HFFc6 (cell line): ENCODE measurements around the gene PRAMEF1. TPM values are rescaled to one million over a fixed set of nuclear protein-coding genes. Genes with fewer than 3 reads are reported as not detected.

ENCODE experiments used
- DNase-seq: peaks from one replicate; pipeline ENCODE4 v3.0.0-alpha.2; 2018
- H3K27ac Mint-ChIP-seq: 2 replicates; pipeline ENCODE4 v1.8.0; 2020; ENCODE audit warnings: mild to moderate bottlenecking, mixed read lengths
- H3K27me3 Mint-ChIP-seq: 2 replicates; pipeline ENCODE4 v1.8.0; 2021; ENCODE audit warnings: mild to moderate bottlenecking, moderate library complexity, mixed read lengths; ENCODE audit not compliant: insufficient read depth
- H3K36me3 Mint-ChIP-seq: 2 replicates; pipeline ENCODE4 v1.8.0; 2021; ENCODE audit warnings: low read depth, mixed read lengths
- H3K4me1 Mint-ChIP-seq: 2 replicates; pipeline ENCODE4 v1.8.0; 2020; ENCODE audit warnings: low read depth, mixed read lengths
- H3K4me3 Mint-ChIP-seq: 2 replicates; pipeline ENCODE4 v1.8.0; 2020; ENCODE audit warnings: mild to moderate bottlenecking, moderate library complexity, mixed read lengths
- H3K9me3 Mint-ChIP-seq: 2 replicates; pipeline ENCODE4 v1.8.0; 2020; ENCODE audit warnings: mild to moderate bottlenecking, mixed read lengths
- CTCF ChIP-seq: fragments of 200-600 bp; sonication (generic); IDR thresholded peaks from 2 replicates; pipeline ENCODE4 v1.5.0; 2021; ENCODE audit warnings: antibody characterized with exemption, mild to moderate bottlenecking
- total RNA-seq, 6 experiments: library from RNA; stranded (reverse); fragmentation: NEBNext Ultra II Directional; extraction: Animal tissue kit (Norgen Biotek cat#: 25700); gene quantifications; 2 replicates in 1 of 6; 3 replicates in 5 of 6; pipeline ENCODE4 v1.2.3, GENCODE V29; 2021

The PRAMEF1 gene
- total RNA-seq, 6 experiments from 2014 or later: not detected

- Mint-ChIP-seq H3K4me1 (no peaks in the 10 kb centered on the region), H3K27ac (no peak overlapping the region), H3K27me3 (no peaks in the 10 kb centered on the region; the same call in 1 of the 2 replicates), H3K36me3 (no peaks in the 10 kb centered on the region; the same call in 1 of the 2 replicates), H3K9me3 (peaks cover 37% of the 10 kb centered on the region), H3K4me3 (no peak overlapping the region)
- no peak for TF ChIP-seq CTCF
- no peak for DNase-seq
Measured at GRCh38 chr1:12754738-12755137, 36.5 kb upstream of the PRAMEF1 start.

- no peak for TF ChIP-seq CTCF
- H3K27ac Mint-ChIP-seq: no peak overlapping the region
- peaks cover 41% of the 10 kb centered on the region for H3K9me3 Mint-ChIP-seq
- H3K36me3 Mint-ChIP-seq: no peaks in the 10 kb centered on the region; the same call in 1 of the 2 replicates
- H3K4me1 Mint-ChIP-seq: no peaks in the 10 kb centered on the region
- H3K4me3 Mint-ChIP-seq: no peak overlapping the region
- peaks cover 1% of the 10 kb centered on the region for H3K27me3 Mint-ChIP-seq
- DNase-seq: no peak
Measured at GRCh38 chr1:12756273-12756672, 34.9 kb upstream of the PRAMEF1 start.

GRCh38 chr1:12756768-12757413, 34.3 kb upstream of the PRAMEF1 start:
- no peak overlapping the region for H3K27ac Mint-ChIP-seq
- no peak overlapping the region for H3K4me3 Mint-ChIP-seq
- peaks cover 1% of the 10 kb centered on the region for H3K27me3 Mint-ChIP-seq
- DNase-seq: no peak
- H3K4me1 Mint-ChIP-seq: no peaks in the 10 kb centered on the region
- peaks cover 41% of the 10 kb centered on the region for H3K9me3 Mint-ChIP-seq
- no peak for TF ChIP-seq CTCF
- no peaks in the 10 kb centered on the region; the same call in 1 of the 2 replicates for H3K36me3 Mint-ChIP-seq

- no peaks in the 10 kb centered on the region; the same call in 1 of the 2 replicates for H3K36me3 Mint-ChIP-seq
- H3K27ac Mint-ChIP-seq: no peak overlapping the region
- H3K4me1 Mint-ChIP-seq: no peaks in the 10 kb centered on the region
- H3K9me3 Mint-ChIP-seq: peaks cover 41% of the 10 kb centered on the region
- H3K4me3 Mint-ChIP-seq: no peak overlapping the region
- DNase-seq: no peak
- no peak for TF ChIP-seq CTCF
- peaks cover 1% of the 10 kb centered on the region for H3K27me3 Mint-ChIP-seq
Measured at GRCh38 chr1:12757836-12758235, 33.4 kb upstream of the PRAMEF1 start.

- H3K4me1 Mint-ChIP-seq: no peaks in the 10 kb centered on the region
- no peak overlapping the region for H3K27ac Mint-ChIP-seq
- H3K9me3 Mint-ChIP-seq: peaks cover 34% of the 10 kb centered on the region
- H3K4me3 Mint-ChIP-seq: no peak overlapping the region
- TF ChIP-seq CTCF: peak; percentile 26; the same call in 1 of the 2 replicates
- no peak for DNase-seq
- peaks cover 1% of the 10 kb centered on the region for H3K27me3 Mint-ChIP-seq
- no peaks in the 10 kb centered on the region; the same call in 1 of the 2 replicates for H3K36me3 Mint-ChIP-seq
Measured at GRCh38 chr1:12760256-12760795, 30.9 kb upstream of the PRAMEF1 start.
